SK-N-SH (cell line): ENCODE data around the gene BSPH1. TPM values are rescaled to one million over a fixed set of nuclear protein-coding genes. Genes with fewer than 3 reads are reported as not detected.

Source experiments
- CTCF ChIA-PET: fragments of 300-600, 350-600 bp; formaldehyde crosslinking; extraction: SDS; loops from one replicate; lab custom pipeline; 2021; lab: Yijun Ruan, JAX
- POLR2A ChIA-PET: fragments of 350-600 bp; sonication (Branson Sonifier 250); formaldehyde crosslinking; extraction: SDS; loops from one replicate; lab custom pipeline; 2020; ENCODE audit warnings: antibody characterized with exemption, inconsistent platforms; lab: Yijun Ruan, JAX
- DNase-seq: peaks from one replicate; pipeline ENCODE4 v3.0.0; 2012
- H2AFZ ChIP-seq: fragments of 200-600 bp; sonication (generic); 2 replicates; pipeline ENCODE4 v1.8.1; 2016; ENCODE audit warnings: antibody characterized with exemption, mild to moderate bottlenecking, low read depth
- H3F3A ChIP-seq: fragments of 200-600 bp; sonication (generic); replicated peaks from 2 replicates; pipeline ENCODE3; 2016; ENCODE audit warnings: antibody characterized with exemption, mild to moderate bottlenecking; ENCODE audit not compliant: insufficient read depth
- H3K27ac ChIP-seq, 2 experiments: fragments of 200-500 bp in 1 of 2; fragments of 200-600 bp in 1 of 2; sonication (Bioruptor generic) in 1 of 2; sonication (generic), shearing (Covaris generic) in 1 of 2; 2 replicates each; pipeline versions ENCODE4 v1.5.1 to v1.6.1; 2014 to 2016; ENCODE audit warnings: low read depth in 2 of 2, inconsistent platforms in 1 of 2, low read length in 1 of 2, mild to moderate bottlenecking in 1 of 2, mixed read lengths in 1 of 2
- H3K27me3 ChIP-seq: fragments of 200-600 bp; sonication (generic), shearing (Covaris generic); 2 replicates; pipeline ENCODE4 v1.6.1; 2016; ENCODE audit warnings: mixed run types; ENCODE audit not compliant: insufficient read depth
- H3K36me3 ChIP-seq, 2 experiments: fragments of 200-500 bp in 1 of 2; fragments of 200-600 bp in 1 of 2; sonication (Bioruptor generic) in 1 of 2; sonication (generic) in 1 of 2; replicated peaks in 1 of 2; 2 replicates each; pipeline versions ENCODE3 to v1.5.1; 2014 to 2016; ENCODE audit warnings: low read length in 1 of 2, mild to moderate bottlenecking in 1 of 2; ENCODE audit not compliant: insufficient read depth in 2 of 2, control insufficient read depth in 1 of 2
- H3K4me1 ChIP-seq, 2 experiments: fragments of 200-500 bp in 1 of 2; fragments of 200-600 bp in 1 of 2; sonication (Bioruptor generic) in 1 of 2; sonication (generic), shearing (Covaris generic) in 1 of 2; 2 replicates each; pipeline versions ENCODE4 v1.5.1 to v1.6.1; 2014 to 2016; ENCODE audit warnings: low read depth in 1 of 2, low read length in 1 of 2, mixed run types in 1 of 2; ENCODE audit not compliant: insufficient read depth in 2 of 2, control insufficient read depth in 1 of 2
- H3K4me2 ChIP-seq: fragments of 200-600 bp; sonication (generic), shearing (Covaris generic); 2 replicates; pipeline ENCODE4 v1.6.1; 2017; ENCODE audit warnings: mixed run types
- H3K4me3 ChIP-seq, 2 experiments: fragments of 200-500 bp in 1 of 2; fragments of 200-600 bp in 1 of 2; sonication (Bioruptor generic) in 1 of 2; sonication (generic), shearing (Covaris generic) in 1 of 2; 2 replicates each; pipeline versions ENCODE4 v1.5.1 to v1.8.1; 2014 to 2016; ENCODE audit warnings: low read depth in 2 of 2, inconsistent platforms in 1 of 2, low read length in 1 of 2, mild to moderate bottlenecking in 1 of 2, mixed read lengths in 1 of 2, moderate library complexity in 1 of 2
- H3K79me2 ChIP-seq: fragments of 200-600 bp; sonication (generic); 2 replicates; pipeline ENCODE4 v1.8.1; 2017; ENCODE audit warnings: mild to moderate bottlenecking; ENCODE audit not compliant: insufficient read depth
- H3K9ac ChIP-seq: fragments of 200-600 bp; sonication (generic); 2 replicates; pipeline ENCODE4 v1.6.1; 2017; ENCODE audit warnings: mixed run types
- H3K9me2 ChIP-seq: fragments of 200-600 bp; sonication (generic); 2 replicates; pipeline ENCODE4 v1.6.1; 2017; ENCODE audit warnings: mixed run types
- H3K9me3 ChIP-seq: fragments of 200-600 bp; sonication (generic); 2 replicates; pipeline ENCODE4 v1.6.1; 2017; ENCODE audit warnings: mixed run types, mild to moderate bottlenecking, moderate library complexity
- H4K20me1 ChIP-seq: fragments of 200-600 bp; sonication (generic); 2 replicates; pipeline ENCODE4 v1.6.1; 2017; ENCODE audit warnings: mild to moderate bottlenecking, mixed run types; ENCODE audit not compliant: insufficient read depth
- CHD2 ChIP-seq: fragments of 150-350 bp; IDR thresholded peaks from 2 replicates; pipeline ENCODE4 v1.6.1; 2018; ENCODE audit warnings: low read length; ENCODE audit not compliant: partially characterized antibody
- ELF1 ChIP-seq: IDR thresholded peaks from 2 replicates; pipeline ENCODE4 v1.4.0; 2012
- EP300 ChIP-seq, 2 experiments: IDR thresholded peaks; 2 replicates each; pipeline versions ENCODE4 v1.4.0 to v1.6.1; 2012; ENCODE audit warnings: borderline replicate concordance in 1 of 2, low read depth in 1 of 2, low read length in 1 of 2
- FOSL2 ChIP-seq: IDR thresholded peaks from 2 replicates; pipeline ENCODE4 v1.4.0; 2012; ENCODE audit warnings: low read depth, mild to moderate bottlenecking, moderate library complexity, borderline replicate concordance
- FOXM1 ChIP-seq: IDR thresholded peaks from 2 replicates; pipeline ENCODE4 v1.4.0; 2012; ENCODE audit warnings: low read depth, mild to moderate bottlenecking
- MXI1 ChIP-seq: IDR thresholded peaks from 2 replicates; pipeline ENCODE4 v1.6.1; 2012; ENCODE audit warnings: mild to moderate bottlenecking, low read depth, low read length, improper control_type of control experiment
- NFIC ChIP-seq: IDR thresholded peaks from 2 replicates; pipeline ENCODE4 v1.4.0; 2012; ENCODE audit warnings: borderline replicate concordance
- RAD21 ChIP-seq: IDR thresholded peaks from 2 replicates; pipeline ENCODE4 v1.6.1; 2012; ENCODE audit warnings: mild to moderate bottlenecking, low read length
- RFX5 ChIP-seq: IDR thresholded peaks from 2 replicates; pipeline ENCODE4 v1.6.1; 2012; ENCODE audit warnings: mild to moderate bottlenecking, improper control_type of control experiment, low read length
- RXRA ChIP-seq: IDR thresholded peaks from 2 replicates; pipeline ENCODE4 v1.4.0; 2012; ENCODE audit warnings: low read depth, mild to moderate bottlenecking, borderline replicate concordance
- SMC3 ChIP-seq: IDR thresholded peaks from 2 replicates; pipeline ENCODE4 v1.6.1; 2012; ENCODE audit warnings: low read depth, low read length, improper control_type of control experiment
- TCF12 ChIP-seq: IDR thresholded peaks from 2 replicates; pipeline ENCODE4 v1.4.0; 2012
- TEAD4 ChIP-seq: IDR thresholded peaks from 2 replicates; pipeline ENCODE4 v1.4.0; 2012; ENCODE audit warnings: mild to moderate bottlenecking, borderline replicate concordance; ENCODE audit not compliant: insufficient read depth
- YY1 ChIP-seq: IDR thresholded peaks from 2 replicates; pipeline ENCODE4 v1.4.0; 2012; ENCODE audit warnings: low read depth, mild to moderate bottlenecking
- WGBS: methylation state at CpG from one replicate; pipeline ENCODE4 v1.1.6; 2017; ENCODE audit warnings: low lambda C conversion rate; 5-methylcytosine and 5-hydroxymethylcytosine counted together
- polyA plus RNA-seq, 3 experiments: library from polyadenylated mRNA; depleted of rRNA; stranded (reverse); fragments of >200 nt; gene quantifications; 2 replicates each; pipeline ENCODE4 v1.2.3, GENCODE V29; 2012

The BSPH1 gene
- polyA plus RNA-seq, 1 of the 3 experiments (the other 2 are of a cell fraction) = not detected

- WGBS = 0% methylated on average over 2 of the region's 2 CpGs
Measured at GRCh38 chr19:48023011-48023410, 31.0 kb upstream of the BSPH1 start.

GRCh38 chr19:48020686-48021085 is 28.7 kb upstream of the BSPH1 start:
- ChIA-PET POLR2A (no interaction called here), CTCF (interaction anchor here (0.6 kb wide), 1 partner anchor 12 kb away, joined by 3 read pairs; no protein-coding TSS in a partner anchor)
- DNase-seq = no peak
- no peak overlapping the region for H2AFZ ChIP-seq
- no peak for TF ChIP-seq SMC3
- no peak for TF ChIP-seq RFX5
- no peak for TF ChIP-seq RAD21
- TF ChIP-seq FOSL2 = no peak
- TF ChIP-seq FOXM1 = no peak
- no peak for TF ChIP-seq YY1
- TF ChIP-seq MXI1 = no peak
- 10% methylated on average over 3 of the region's 3 CpGs for WGBS
- H4K20me1 ChIP-seq = no peaks in the 10 kb centered on the region
- peaks cover 65% of the 10 kb centered on the region for H3K27me3 ChIP-seq
- no peak overlapping the region for H3K9ac ChIP-seq
- no peaks in the 10 kb centered on the region for H3K36me3 ChIP-seq
- no peak overlapping the region for H3K4me3 ChIP-seq
- no peaks in the 10 kb centered on the region for H3K79me2 ChIP-seq
- no peaks in the 10 kb centered on the region for H3K9me2 ChIP-seq
- H3F3A ChIP-seq = no peaks in the 10 kb centered on the region
- H3K4me1 ChIP-seq = no peaks in the 10 kb centered on the region
- no peak overlapping the region for H3K27ac ChIP-seq
- no peak overlapping the region for H3K4me2 ChIP-seq
- H3K9me3 ChIP-seq = no peaks in the 10 kb centered on the region

More at GRCh38 chr19:48023011-48023410, 31.0 kb upstream of the BSPH1 start:
- H3K27me3 ChIP-seq = peaks cover 54% of the 10 kb centered on the region
- CTCF ChIA-PET = no interaction called here
- H3K4me2 ChIP-seq = no peak overlapping the region
- no peaks in the 10 kb centered on the region for H3K4me1 ChIP-seq
- H3K36me3 ChIP-seq = no peaks in the 10 kb centered on the region
- no peak overlapping the region for H2AFZ ChIP-seq
- no peak for DNase-seq
- no peak overlapping the region for H3K9ac ChIP-seq
- no peaks in the 10 kb centered on the region for H3F3A ChIP-seq
- no peaks in the 10 kb centered on the region for H4K20me1 ChIP-seq
- no peak overlapping the region for H3K27ac ChIP-seq
- H3K9me2 ChIP-seq = no peaks in the 10 kb centered on the region
- H3K4me3 ChIP-seq = no peak overlapping the region
- H3K9me3 ChIP-seq = no peaks in the 10 kb centered on the region
- TF ChIP-seq SMC3 (no peak), CHD2 (no peak), FOXM1 (no peak), TEAD4 (no peak), EP300 (IDR thresholded peaks at IDR 0.05; ENCODE audit: borderline replicate concordance in 1 of 2, low read depth in 1 of 2, low read length in 1 of 2) (no peak), TCF12 (no peak), MXI1 (no peak), NFIC (no peak), RXRA (no peak), RAD21 (no peak), FOSL2 (no peak), YY1 (no peak), ELF1 (no peak)
- no peaks in the 10 kb centered on the region for H3K79me2 ChIP-seq
- POLR2A ChIA-PET = no interaction called here
